K562 (cell line): Measurements from ENCODE around the gene ZFAND2B. TPM values are rescaled to one million over a fixed set of nuclear protein-coding genes. Genes with fewer than 3 reads are reported as not detected.

Experiments
- ATAC-seq: fragments of 200-7000 bp; cut with Tn5 transposase; 3 replicates; pipeline ENCODE4 v1.9.1; 2020; ENCODE audit warnings: moderate library complexity
- BruUV-seq: library from RNA; stranded (reverse); fragments of 400-500 nt; replicated peaks from 2 replicates; lab custom pipeline; 2021; lab: Mats Ljungman, UMichigan
- CTCF ChIA-PET: fragments of 300-600 bp; formaldehyde crosslinking; extraction: SDS; loops from one replicate; lab custom pipeline; 2021; ENCODE audit warnings: low intra/inter-chr PET ratio; lab: Yijun Ruan, JAX
- POLR2A ChIA-PET: fragments of 300-600, 350-650 bp; sonication (Branson Sonifier 250); formaldehyde crosslinking; extraction: SDS; loops from one replicate; lab custom pipeline; 2021; ENCODE audit warnings: antibody characterized with exemption, inconsistent platforms; lab: Yijun Ruan, JAX
- DNase-seq, 4 experiments: peaks; one replicate each; pipeline versions ENCODE4 v3.0.0 to v3.0.0-alpha.2; 2011 to 2018; ENCODE audit warnings: low spot score in 3 of 4, mixed read lengths in 3 of 4; ENCODE audit errors: extremely low read depth in 1 of 4
- FAIRE-seq: peaks from 2 replicates; lab custom pipeline; 2011; peaks lifted over from hg19 to GRCh38; lab: Jason Lieb, UNC
- H2AFZ ChIP-seq: 2 replicates; pipeline ENCODE4 v1.6.0; 2011; ENCODE audit warnings: low read depth, low read length, control low read depth, inconsistent platforms
- H3K27ac ChIP-seq: fragments of 200-600 bp; 3 replicates; pipeline ENCODE4 v1.8.0; 2011; ENCODE audit warnings: low read depth, mild to moderate bottlenecking, control low read depth, inconsistent platforms, low read length, moderate library complexity, mixed read lengths; ENCODE audit errors: extremely low read depth
- H3K27me3 ChIP-seq, 2 experiments: fragments of 300-600 bp in 1 of 2; 2 replicates in 1 of 2; 3 replicates in 1 of 2; pipeline versions ENCODE4 v1.6.0 to v1.8.0; 2011; ENCODE audit warnings: inconsistent platforms in 2 of 2, low read length in 2 of 2, mild to moderate bottlenecking in 1 of 2, mixed read lengths in 1 of 2, moderate library complexity in 1 of 2; ENCODE audit not compliant: control insufficient read depth in 2 of 2, insufficient read depth in 2 of 2
- H3K36me3 ChIP-seq: fragments of 300-600 bp; 3 replicates; pipeline ENCODE4 v1.8.0; 2011; ENCODE audit warnings: mild to moderate bottlenecking, low read length, inconsistent platforms; ENCODE audit not compliant: control insufficient read depth, insufficient read depth
- H3K4me1 ChIP-seq, 2 experiments: fragments of 200-600 bp in 1 of 2; replicated peaks in 1 of 2; 2 replicates in 1 of 2; 3 replicates in 1 of 2; pipeline versions ENCODE4 v1.5.1 to v1.8.0; 2011; ENCODE audit warnings: inconsistent platforms in 2 of 2, low read length in 2 of 2, mild to moderate bottlenecking in 1 of 2, mixed read lengths in 1 of 2, moderate library complexity in 1 of 2; ENCODE audit not compliant: control insufficient read depth in 2 of 2, insufficient read depth in 2 of 2
- H3K4me2 ChIP-seq: 2 replicates; pipeline ENCODE4 v1.6.1; 2011; ENCODE audit warnings: low read length, control low read depth, inconsistent platforms, mixed read lengths; ENCODE audit not compliant: insufficient read depth
- H3K4me3 ChIP-seq: fragments of 200-600 bp; sonication (generic), shearing (Covaris generic); 2 replicates; pipeline ENCODE4 v1.5.1; 2016; ENCODE audit warnings: control low read depth, inconsistent platforms
- H3K79me2 ChIP-seq: fragments of 200-600 bp; 3 replicates; pipeline ENCODE4 v1.8.0; 2011; ENCODE audit warnings: low read length, inconsistent platforms; ENCODE audit not compliant: control insufficient read depth, insufficient read depth
- H3K9ac ChIP-seq, 2 experiments: 2 replicates each; pipeline versions ENCODE4 v1.6.0 to v1.6.1; 2011; ENCODE audit warnings: low read depth in 2 of 2, low read length in 2 of 2, control low read depth in 1 of 2, inconsistent platforms in 1 of 2, mild to moderate bottlenecking in 1 of 2, mixed read lengths in 1 of 2; ENCODE audit not compliant: insufficient read depth in 1 of 2
- H3K9me1 ChIP-seq: one replicate; pipeline ENCODE4 v1.6.0; 2011; ENCODE audit warnings: inconsistent platforms, mild to moderate bottlenecking, low read length, moderate library complexity; ENCODE audit not compliant: control insufficient read depth, insufficient read depth
- H3K9me3 ChIP-seq: replicated peaks from 2 replicates; pipeline ENCODE4 v1.5.1; 2011; ENCODE audit warnings: low read depth, low read length, inconsistent platforms; ENCODE audit not compliant: control insufficient read depth, insufficient read depth
- H4K20me1 ChIP-seq: replicated peaks from 2 replicates; pipeline ENCODE4 v1.6.1; 2011; ENCODE audit warnings: low read length, inconsistent platforms, mixed read lengths; ENCODE audit not compliant: control insufficient read depth, insufficient read depth
- CLOCK ChIP-seq: fragments of 250-450 bp; sonication (Bioruptor Pico); IDR thresholded peaks from 2 replicates; pipeline ENCODE4 v1.4.0; 2020; ENCODE audit warnings: mild to moderate bottlenecking, moderate library complexity, borderline replicate concordance
- CUX1 ChIP-seq: fragments of 200-800 bp; sonication (Bioruptor generic); IDR thresholded peaks from 2 replicates; pipeline ENCODE4 v1.6.1; 2016; ENCODE audit warnings: missing genetic modification characterization, missing compliant biosample characterization
- ESRRB ChIP-seq: fragments of 250-450 bp; sonication (Bioruptor Pico); IDR thresholded peaks from 2 replicates; pipeline ENCODE4 v1.5.0; 2020; ENCODE audit warnings: mild to moderate bottlenecking, moderate library complexity, borderline replicate concordance
- HDAC1 ChIP-seq, 2 experiments: fragments of 450-650 bp; IDR thresholded peaks; 2 replicates each; pipeline ENCODE4 v1.6.1; 2016 to 2017; ENCODE audit warnings: inconsistent platforms in 1 of 2, mild to moderate bottlenecking in 1 of 2, moderate library complexity in 1 of 2
- HNRNPH1 ChIP-seq: fragments of 200-400 bp; formaldehyde crosslinking; optimal IDR thresholded peaks from 2 replicates; pipeline ENCODE3; 2017; ENCODE audit warnings: low read depth, mild to moderate bottlenecking, low read length, moderate library complexity
- MCM7 ChIP-seq, 2 experiments: fragments of 450-650 bp; IDR thresholded peaks; 2 replicates each; pipeline ENCODE4 v1.6.1; 2016 to 2018
- MTA3 ChIP-seq: fragments of 450-650 bp; formaldehyde crosslinking; IDR thresholded peaks from 2 replicates; pipeline ENCODE4 v1.6.1; 2017; ENCODE audit warnings: mild to moderate bottlenecking, borderline replicate concordance
- NBN ChIP-seq: fragments of 450-650 bp; IDR thresholded peaks from 2 replicates; pipeline ENCODE4 v1.6.1; 2016; ENCODE audit warnings: low read depth, mild to moderate bottlenecking
- POLR2A ChIP-seq: fragments of 450-650 bp; conservative IDR thresholded peaks from 2 replicates; pipeline ENCODE4 v1.6.1; 2016
- SMARCC2 ChIP-seq: fragments of 450-650 bp; IDR thresholded peaks from 2 replicates; pipeline ENCODE4 v1.6.1; 2017; ENCODE audit warnings: antibody characterized with exemption, moderate library complexity, mild to moderate bottlenecking, low read depth
- ZC3H11A ChIP-seq: IDR thresholded peaks from 2 replicates; pipeline ENCODE4 v1.6.1; 2012; ENCODE audit warnings: low read depth, low read length, improper control_type of control experiment
- ZNF347 ChIP-seq: fragments of 450-650 bp; formaldehyde crosslinking; IDR thresholded peaks from 2 replicates; pipeline ENCODE4 v1.4.0; 2020; ENCODE audit warnings: low read depth, mild to moderate bottlenecking, moderate library complexity
- WGBS: fragments of 100-300 bp; shearing (Covaris generic); methylation state at CpG from one replicate; pipeline ENCODE4 v1.1.6; 2016; ENCODE audit warnings: low coverage, mixed read lengths; ENCODE audit not compliant: insufficient coverage; ENCODE audit errors: missing lambda C conversion rate; 5-methylcytosine and 5-hydroxymethylcytosine counted together
- in situ Hi-C: fragments of 300-500 bp; cut with MboI; formaldehyde crosslinking; loops from 4 replicates; pipeline ENCODE4 v1.15.0; 2018; ENCODE audit warnings: inconsistent platforms, mixed read lengths
- intact Hi-C: fragments of 100-400 bp; cut with micrococcal nuclease; formaldehyde crosslinking; loops from 2 replicates; pipeline ENCODE4 v1.14.2; 2022
- polyA plus RNA-seq, 8 experiments: library from polyadenylated mRNA; depleted of rRNA in 4 of 8; stranded (reverse) in 5 of 8; unstranded in 3 of 8; fragments of >200 nt; fragmentation: Nextera tagmentation in 2 of 8; fragmentation: Illumina TruSeq in 1 of 8; extraction: Ambion mirVana in 2 of 8; extraction: Trizol in 1 of 8; gene quantifications; 2 replicates each; pipeline versions ENCODE4 v1.2.1 to v1.2.3, GENCODE V29; 2011 to 2014; ENCODE audit warnings: inconsistent platforms in 1 of 8, missing spikeins in 1 of 8
- total RNA-seq, 7 experiments: library from RNA; depleted of rRNA in 6 of 7; stranded (reverse); fragments of >200 nt in 6 of 7; fragmentation: Illumina TruSeq in 2 of 7; extraction: Trizol in 2 of 7; gene quantifications; 2 replicates each; pipeline versions ENCODE4 v1.2.1 to v1.2.3, GENCODE V29; 2011 to 2021; ENCODE audit warnings: low replicate concordance in 1 of 7

Gene ZFAND2B
- total and polyA plus RNA-seq, 9 of the 15 experiments (the other 6 are each of a cell fraction or from before 2014, with no cell fraction given): 9.9 to 33.3 (median 26.1) TPM

GRCh38 chr2:219186754-219187456 is 19.7 kb upstream of the ZFAND2B start:
- 80% methylated on average over 6 of the region's 7 CpGs for WGBS
- H4K20me1 ChIP-seq: no peaks in the 10 kb centered on the region
- H3K9ac ChIP-seq: no peak overlapping the region
- H3K79me2 ChIP-seq: no peaks in the 10 kb centered on the region
- H3K9me3 ChIP-seq: no peaks in the 10 kb centered on the region
- in situ Hi-C loops (no loop called here), intact Hi-C loops (no loop called here)
- no peaks in the 10 kb centered on the region; a peak in 1 of 5 replicates for H3K4me1 ChIP-seq
- no peak for FAIRE-seq
- H3K27me3 ChIP-seq: no peaks in the 10 kb centered on the region
- ATAC-seq: peak; percentile 29; the same call in 2 of the 3 replicates
- CTCF ChIA-PET: no interaction called here
- POLR2A ChIA-PET: interaction anchor here (0.7 to 1.7 kb wide), 3 partner anchors 10 to 53 kb away, joined by 3 to 6 read pairs (median 3); no protein-coding TSS in a partner anchor
- no peaks in the 10 kb centered on the region for H3K9me1 ChIP-seq
- H3K4me3 ChIP-seq: no peak overlapping the region
- no peak for DNase-seq
- no TSS peak for BruUV-seq
- H3K36me3 ChIP-seq: peaks cover 34% of the 10 kb centered on the region; the same call in 2 of the 3 replicates
- H2AFZ ChIP-seq: no peak overlapping the region
- H3K27ac ChIP-seq: no peak overlapping the region
- H3K4me2 ChIP-seq: no peak overlapping the region
- TF ChIP-seq HDAC1 (IDR thresholded peaks at IDR 0.05) (no peak), NBN (no peak), POLR2A (no peak), CLOCK (CRISPR knock-in tag) (no peak), MCM7 (IDR thresholded peaks at IDR 0.05) (no peak), SMARCC2 (no peak), MTA3 (no peak), CUX1 (CRISPR knock-in tag) (no peak), ZC3H11A (no peak), HNRNPH1 (no peak), ESRRB (no peak), ZNF347 (CRISPR knock-in tag) (no peak)
